H9 (cell line): ENCODE data around the gene MAP4K3. TPM values are rescaled to one million over a fixed set of nuclear protein-coding genes. Genes with fewer than 3 reads are reported as not detected.
A peak's percentile ranks its signal among the peaks of the same experiment; 100 is the strongest.

Experiments used
- DNase-seq: peaks from one replicate; pipeline ENCODE4 v3.0.0-alpha.2; 2017
- H2AFZ ChIP-seq: one replicate; pipeline ENCODE4 v1.6.1; 2013; ENCODE audit warnings: mild to moderate bottlenecking, low read length, control low read depth, moderate library complexity
- H2AK5ac ChIP-seq: 2 replicates; pipeline ENCODE4 v1.6.1; 2013; ENCODE audit warnings: low read length, control low read depth, mixed read lengths; ENCODE audit not compliant: insufficient read length
- H2BK120ac ChIP-seq: one replicate; pipeline ENCODE4 v1.6.1; 2013; ENCODE audit warnings: low read depth, mild to moderate bottlenecking, low read length, control low read depth, inconsistent platforms; ENCODE audit not compliant: poor library complexity, severe bottlenecking
- H2BK12ac ChIP-seq: 2 replicates; pipeline ENCODE4 v1.6.1; 2013; ENCODE audit warnings: low read length, control low read depth, mixed read lengths, low read depth; ENCODE audit not compliant: insufficient read length
- H2BK15ac ChIP-seq: 2 replicates; pipeline ENCODE4 v1.6.1; 2013; ENCODE audit warnings: low read depth, low read length, control low read depth
- H2BK20ac ChIP-seq: one replicate; pipeline ENCODE4 v1.6.1; 2013; ENCODE audit warnings: low read depth, mild to moderate bottlenecking, low read length, control low read depth, inconsistent platforms; ENCODE audit not compliant: poor library complexity, severe bottlenecking
- H2BK5ac ChIP-seq: 2 replicates; pipeline ENCODE4 v1.6.1; 2013; ENCODE audit warnings: low read length, control low read depth, mixed read lengths; ENCODE audit not compliant: insufficient read length
- H3K14ac ChIP-seq: 2 replicates; pipeline ENCODE4 v1.6.1; 2013; ENCODE audit warnings: low read length, control low read depth; ENCODE audit not compliant: insufficient read depth
- H3K18ac ChIP-seq: 2 replicates; pipeline ENCODE4 v1.6.1; 2013; ENCODE audit warnings: low read depth, mild to moderate bottlenecking, mixed read lengths, low read length, control low read depth; ENCODE audit not compliant: insufficient read length
- H3K23ac ChIP-seq: 2 replicates; pipeline ENCODE4 v1.6.1; 2013; ENCODE audit warnings: low read length, control low read depth, mixed read lengths, low read depth; ENCODE audit not compliant: insufficient read length
- H3K23me2 ChIP-seq: 2 replicates; pipeline ENCODE4 v1.6.1; 2013; ENCODE audit warnings: low read depth, mild to moderate bottlenecking, mixed read lengths, low read length, control low read depth; ENCODE audit not compliant: insufficient read length, poor library complexity, severe bottlenecking
- H3K27ac ChIP-seq: 2 replicates; pipeline ENCODE4 v1.5.1; 2013; ENCODE audit warnings: low read length, control low read depth, mixed read lengths, low read depth; ENCODE audit not compliant: insufficient read length
- H3K27me3 ChIP-seq: 2 replicates; pipeline ENCODE4 v1.6.1; 2013; ENCODE audit warnings: low read length, control low read depth, inconsistent platforms; ENCODE audit not compliant: insufficient read depth
- H3K4ac ChIP-seq: 2 replicates; pipeline ENCODE4 v1.6.1; 2013; ENCODE audit warnings: low read depth, mild to moderate bottlenecking, control low read depth, inconsistent platforms, low read length, moderate library complexity
- H3K4me1 ChIP-seq: 2 replicates; pipeline ENCODE4 v1.6.1; 2013; ENCODE audit warnings: low read length, control low read depth, inconsistent platforms; ENCODE audit not compliant: insufficient read depth
- H3K4me2 ChIP-seq: 2 replicates; pipeline ENCODE4 v1.6.1; 2013; ENCODE audit warnings: low read length, control low read depth, mixed read lengths; ENCODE audit not compliant: insufficient read length, insufficient read depth
- H3K56ac ChIP-seq: 2 replicates; pipeline ENCODE4 v1.6.1; 2013; ENCODE audit warnings: low read depth, mild to moderate bottlenecking, mixed read lengths, low read length, control low read depth; ENCODE audit not compliant: insufficient read length
- H3K79me1 ChIP-seq: 2 replicates; pipeline ENCODE4 v1.6.1; 2013; ENCODE audit warnings: low read depth, mild to moderate bottlenecking, moderate library complexity, low read length, control low read depth, inconsistent platforms; ENCODE audit not compliant: insufficient read depth, poor library complexity, severe bottlenecking
- H3K79me2 ChIP-seq: 2 replicates; pipeline ENCODE4 v1.6.1; 2013; ENCODE audit warnings: low read length, control low read depth, inconsistent platforms; ENCODE audit not compliant: insufficient read depth
- H3K9ac ChIP-seq: 2 replicates; pipeline ENCODE4 v1.6.1; 2013; ENCODE audit warnings: low read length, control low read depth, mixed read lengths; ENCODE audit not compliant: insufficient read length; ENCODE audit errors: extremely low read depth
- H3K9me3 ChIP-seq: one replicate; pipeline ENCODE4 v1.6.1; 2013; ENCODE audit warnings: low read depth, low read length, inconsistent platforms; ENCODE audit not compliant: control insufficient read depth
- H3T11ph ChIP-seq: one replicate; pipeline ENCODE4 v1.6.1; 2013; ENCODE audit warnings: mild to moderate bottlenecking, low read length, control low read depth, inconsistent platforms
- H4K20me1 ChIP-seq: one replicate; pipeline ENCODE4 v1.6.1; 2013; ENCODE audit not compliant: control insufficient read depth, insufficient read length, insufficient read depth
- H4K5ac ChIP-seq: 2 replicates; pipeline ENCODE4 v1.6.1; 2013; ENCODE audit warnings: low read depth, mild to moderate bottlenecking, mixed read lengths, low read length, control low read depth; ENCODE audit not compliant: insufficient read length
- H4K8ac ChIP-seq: replicated peaks from 2 replicates; pipeline ENCODE4 v1.6.1; 2013; ENCODE audit warnings: low read length, control low read depth, mixed read lengths, low read depth; ENCODE audit not compliant: insufficient read length
- H4K91ac ChIP-seq: 2 replicates; pipeline ENCODE4 v1.6.1; 2013; ENCODE audit warnings: low read depth, mild to moderate bottlenecking, moderate library complexity, mixed read lengths, low read length, control low read depth; ENCODE audit not compliant: insufficient read length
- H3K27ac Mint-ChIP-seq, 3 experiments: 2 replicates in 2 of 3; 3 replicates in 1 of 3; pipeline ENCODE4 v1.8.0; 2020 to 2021; ENCODE audit warnings: mixed read lengths in 3 of 3, mild to moderate bottlenecking in 1 of 3, moderate library complexity in 1 of 3
- H3K27me3 Mint-ChIP-seq: 2 replicates; pipeline ENCODE4 v1.8.0; 2021; ENCODE audit warnings: low read depth, mild to moderate bottlenecking, moderate library complexity, mixed read lengths
- H3K36me3 Mint-ChIP-seq, 3 experiments: 2 replicates in 2 of 3; 3 replicates in 1 of 3; pipeline ENCODE4 v1.8.0; 2020 to 2021; ENCODE audit warnings: low read depth in 3 of 3, mixed read lengths in 3 of 3; ENCODE audit not compliant: insufficient read depth in 1 of 3
- H3K4me1 Mint-ChIP-seq, 2 experiments: 2 replicates each; pipeline ENCODE4 v1.8.0; 2020; ENCODE audit warnings: mixed read lengths in 2 of 2
- H3K4me3 Mint-ChIP-seq, 2 experiments: 2 replicates in 1 of 2; 3 replicates in 1 of 2; pipeline ENCODE4 v1.8.0; 2020 to 2021; ENCODE audit warnings: mild to moderate bottlenecking in 2 of 2, mixed read lengths in 2 of 2, moderate library complexity in 1 of 2
- H3K9me3 Mint-ChIP-seq, 2 experiments: 2 replicates in 1 of 2; 3 replicates in 1 of 2; pipeline ENCODE4 v1.8.0; 2020; ENCODE audit warnings: mild to moderate bottlenecking in 2 of 2, mixed read lengths in 2 of 2, moderate library complexity in 1 of 2
- CTCF ChIP-seq: fragments of 200-600 bp; sonication (generic); conservative IDR thresholded peaks from 3 replicates; pipeline ENCODE4 v1.8.0; 2021; ENCODE audit warnings: antibody characterized with exemption, mild to moderate bottlenecking
- WGBS: extraction: QIAGEN DNeasy Blood & Tissue Kit; methylation state at CpG from one replicate; pipeline ENCODE4 v1.1.7; 2013; ENCODE audit warnings: missing lambda C conversion rate, low lambda C conversion rate, mixed read lengths; ENCODE audit not compliant: insufficient read length; ENCODE audit errors: extremely low coverage; 5-methylcytosine and 5-hydroxymethylcytosine counted together
- total RNA-seq: library from RNA; stranded (reverse); gene quantifications from 2 replicates; pipeline ENCODE4 v1.2.1, GENCODE V29; 2021

MAP4K3 gene
- total RNA-seq, 1 experiment from 2014 or later: 37.9 TPM

GRCh38 chr2:39434233-39434897 lies 2.7 kb downstream of the MAP4K3 start:
- H3K23ac ChIP-seq: no peak overlapping the region
- H2BK15ac ChIP-seq: no peak overlapping the region
- no peak overlapping the region for H3K4me2 ChIP-seq
- H2BK5ac ChIP-seq: no peak overlapping the region
- no peak for DNase-seq
- H3K9me3 ChIP-seq: no peaks in the 10 kb centered on the region
- no peak overlapping the region for H3K14ac ChIP-seq
- H3K9me3 Mint-ChIP-seq: no peaks in the 10 kb centered on the region; a peak in 1 of 5 replicates
- no peaks in the 10 kb centered on the region for H3K27me3 ChIP-seq
- H3K4ac ChIP-seq: no peak overlapping the region
- no peaks in the 10 kb centered on the region for H4K20me1 ChIP-seq
- no peak overlapping the region for H2BK12ac ChIP-seq
- H3K4me1 Mint-ChIP-seq: peaks cover 71 to 77% of the 10 kb centered on the region in 2 experiments
- H3K56ac ChIP-seq: no peak overlapping the region
- H4K5ac ChIP-seq: no peak overlapping the region
- H3K23me2 ChIP-seq: peaks cover 18% of the 10 kb centered on the region
- H3K27ac Mint-ChIP-seq: no peak overlapping the region
- H3K36me3 Mint-ChIP-seq: peaks cover 0 to 2% (median 0%) of the 10 kb centered on the region in 3 experiments; a peak in 2 of 7 replicates
- H3K4me1 ChIP-seq: peaks cover 12% of the 10 kb centered on the region
- H2AFZ ChIP-seq: no peak overlapping the region
- WGBS: no CpG with 5 or more reads among the region's 1 CpG
- no peak overlapping the region for H2BK20ac ChIP-seq
- H2BK120ac ChIP-seq: no peak overlapping the region
- peak overlapping the region in 1 of 2 experiments; percentile 96; a peak in 2 of 5 replicates for H3K4me3 Mint-ChIP-seq
- no peak overlapping the region for H2AK5ac ChIP-seq
- no peak overlapping the region for H3K18ac ChIP-seq
- TF ChIP-seq CTCF: no peak
- peaks cover 48% of the 10 kb centered on the region; the same call in 1 of the 2 replicates for H3K79me2 ChIP-seq
- H3K9ac ChIP-seq: no peak overlapping the region
- H3K27me3 Mint-ChIP-seq: no peaks in the 10 kb centered on the region
- H4K91ac ChIP-seq: no peak overlapping the region
- H3K79me1 ChIP-seq: peaks cover 8% of the 10 kb centered on the region
- H3K27ac ChIP-seq: no peak overlapping the region
- no peak overlapping the region for H4K8ac ChIP-seq
- H3T11ph ChIP-seq: no peak overlapping the region
